GM19043 (cell line): ENCODE results near the gene G6PC2.

Experiments used
- ATAC-seq: cut with Tn5 transposase; IDR thresholded peaks from one replicate; pipeline ENCODE4 v1.9.1; 2021; ENCODE audit warnings: low read depth; ENCODE audit not compliant: unreplicated experiment

G6PC2 gene

GRCh38 chr2:168941297-168941696, 40.2 kb downstream of the G6PC2 start:
- ATAC-seq: no peak

DNA sequence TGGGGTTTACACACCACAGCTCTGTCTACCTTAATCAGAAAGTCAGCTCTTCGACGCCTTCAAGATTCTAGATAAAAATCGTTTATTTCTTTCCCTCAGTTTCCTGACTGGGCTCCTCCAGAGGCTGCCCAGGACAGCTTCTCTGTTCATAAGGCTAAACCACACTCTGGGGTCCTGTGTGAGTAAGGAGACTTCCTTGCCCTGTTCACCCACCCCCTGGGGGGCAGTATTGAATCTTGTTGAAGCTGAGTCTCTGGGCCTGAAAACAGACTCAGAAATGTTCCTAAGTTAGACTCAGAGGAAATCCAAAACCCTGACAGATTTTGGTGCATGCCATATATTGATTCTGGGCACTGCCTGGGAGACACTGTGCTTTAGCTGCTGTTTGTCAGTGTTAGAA, 43.0 kb downstream of the G6PC2 start:
- no peak for ATAC-seq

- ATAC-seq: no peak
Measured at GRCh38 chr2:168945508-168945907, 44.4 kb downstream of the G6PC2 start.

DNA sequence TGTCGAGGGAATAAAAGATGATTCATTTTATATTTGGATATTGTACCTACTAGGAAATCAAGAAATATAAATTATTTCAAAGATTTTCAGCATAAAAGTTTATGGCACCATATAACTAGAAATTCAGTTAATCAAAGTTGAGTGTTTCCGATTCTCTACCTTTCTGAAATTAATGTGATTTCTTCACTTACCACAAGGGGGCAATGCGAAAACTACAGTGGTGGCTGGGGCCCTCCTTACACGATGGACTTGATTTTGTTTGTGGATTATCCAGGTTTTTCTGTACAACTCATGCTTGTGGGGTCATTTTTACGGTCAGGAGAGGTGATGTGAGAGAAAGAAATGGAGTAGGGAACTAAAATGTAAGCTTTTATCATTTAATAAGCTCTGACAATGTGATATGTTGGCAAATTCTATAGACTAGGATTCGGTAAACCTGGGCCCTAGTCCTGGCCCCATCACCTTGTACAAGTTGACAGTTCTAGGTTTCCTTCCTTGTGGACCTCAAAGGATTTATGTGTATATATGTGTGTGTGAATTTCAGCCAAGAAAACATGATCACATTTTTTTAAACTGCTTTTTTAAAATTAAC, 47.6 kb downstream of the G6PC2 start:
- no peak for ATAC-seq

GRCh38 chr2:168949324-168949723, 48.2 kb downstream of the G6PC2 start:
- no peak for ATAC-seq

- ATAC-seq: no peak
Measured at GRCh38 chr2:168951871-168952270, 50.8 kb downstream of the G6PC2 start.

GRCh38 chr2:168952424-168952823, 51.3 kb downstream of the G6PC2 start:
- ATAC-seq: no peak

GRCh38 chr2:168954256-168954655, 53.2 kb downstream of the G6PC2 start:
- no peak for ATAC-seq

DNA sequence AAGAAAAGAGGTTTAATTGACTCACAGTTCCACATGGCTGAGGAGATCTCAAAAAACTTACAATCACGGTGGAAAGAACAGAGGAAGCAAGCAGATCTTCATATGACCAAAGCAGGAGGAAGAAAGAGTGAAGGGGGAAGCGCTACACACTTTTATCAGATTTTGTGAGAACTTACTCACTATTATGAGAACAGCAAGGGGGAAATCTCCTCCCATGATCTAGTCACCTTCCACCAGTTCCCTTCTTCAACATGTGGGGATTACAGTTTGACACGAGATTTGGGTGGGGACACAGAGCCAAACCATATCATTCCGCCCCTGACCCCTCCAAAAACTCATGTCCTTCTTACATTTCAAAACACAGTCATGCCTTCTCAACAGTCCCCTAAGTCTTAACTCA, 54.2 kb downstream of the G6PC2 start:
- no peak for ATAC-seq

DNA sequence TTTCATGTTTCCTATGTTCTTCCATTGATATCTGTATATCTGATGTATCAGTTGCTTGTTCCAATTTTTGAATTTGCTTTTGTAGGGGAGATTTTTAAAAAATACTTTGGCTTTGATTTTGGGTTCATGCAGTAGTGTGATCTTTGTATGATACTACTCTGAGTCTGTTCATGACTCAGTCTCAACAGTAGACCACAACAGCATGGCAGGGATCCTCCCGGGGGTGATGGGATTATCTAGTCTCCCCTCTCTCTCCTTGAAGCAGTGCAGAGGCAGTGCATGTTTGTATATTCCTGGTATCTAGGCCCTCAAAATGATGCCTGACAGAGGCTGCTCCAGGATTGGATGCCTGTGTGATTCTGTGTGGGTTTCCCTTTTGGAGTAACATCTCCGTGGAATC, 55.3 kb downstream of the G6PC2 start:
- no peak for ATAC-seq
